ENCODE results near the gene TENT4A. TPM values are rescaled to one million over a fixed set of nuclear protein-coding genes. Genes with fewer than 3 reads are reported as not detected.
A peak's percentile ranks its signal among the peaks of the same experiment; 100 is the strongest.

TENT4A gene
- total RNA-seq, 1 experiment from 2014 or later, result 29.2 TPM

- TF ChIP-seq ZNF671 (CRISPR knock-in tag; IDR thresholded peaks at IDR 0.05), result no peak
These were observed 2.0 kb downstream of the TENT4A start (continued) for GRCh38 chr5:6715271-6715670.

GRCh38 chr5:6715758-6716628, 2.8 kb downstream of the TENT4A start:
- H3K9me3 Mint-ChIP-seq, result no peaks in the 10 kb centered on the region

More at GRCh38 chr5:6715758-6716628, 2.8 kb downstream of the TENT4A start:
- Mint-ChIP-seq H3K36me3 (peaks cover 5% of the 10 kb centered on the region; the same call in 1 of the 2 replicates), H3K27me3 (ENCODE audit: low read depth) (peaks cover 6% of the 10 kb centered on the region), H3K27ac (no peak overlapping the region), H3K4me1 (peaks cover 63% of the 10 kb centered on the region), H3K4me3 (peak overlapping the region; percentile 82)
- ChIA-PET POLR2A (no interaction called here), CTCF (no interaction called here)
- ATAC-seq (no peak), DNase-seq (ENCODE audit: low spot score) (no peak)
- TF ChIP-seq ELF4 (CRISPR knock-in tag; IDR thresholded peaks at IDR 0.05; ENCODE audit: low read depth) (no peak), ZNF219 (CRISPR knock-in tag; IDR thresholded peaks at IDR 0.05; ENCODE audit: borderline replicate concordance) (no peak), ATF2 (CRISPR knock-in tag; IDR thresholded peaks at IDR 0.05; ENCODE audit: borderline replicate concordance, low read depth) (no peak), ZBTB21 (CRISPR knock-in tag; IDR thresholded peaks at IDR 0.05; ENCODE audit: borderline replicate concordance) (no peak), ZNF416 (CRISPR knock-in tag; IDR thresholded peaks at IDR 0.05) (no peak), GRHL2 (CRISPR knock-in tag; IDR thresholded peaks at IDR 0.05; ENCODE audit: insufficient replicate concordance, severe bottlenecking) (no peak), USF2 (CRISPR knock-in tag; IDR thresholded peaks at IDR 0.05) (no peak), ZNF317 (CRISPR knock-in tag; IDR thresholded peaks at IDR 0.05; ENCODE audit: borderline replicate concordance, low read depth) (no peak), NFATC4 (CRISPR knock-in tag; IDR thresholded peaks at IDR 0.05) (no peak), SP1 (CRISPR knock-in tag; conservative IDR thresholded peaks at IDR 0.05) (no peak), CBFB (CRISPR knock-in tag; IDR thresholded peaks at IDR 0.05; ENCODE audit: low read depth) (no peak), ZBTB43 (CRISPR knock-in tag; IDR thresholded peaks at IDR 0.05) (no peak), FOXK1 (CRISPR knock-in tag; IDR thresholded peaks at IDR 0.05) (no peak), GABPB1 (CRISPR knock-in tag; IDR thresholded peaks at IDR 0.05) (no peak), OVOL2 (CRISPR knock-in tag; IDR thresholded peaks at IDR 0.05; ENCODE audit: borderline replicate concordance) (no peak), STAT6 (CRISPR knock-in tag; conservative IDR thresholded peaks at IDR 0.05; ENCODE audit: low read depth) (no peak)

Data from WTC11 (cell line).